ENCODE data around the gene SNX24.

DNA sequence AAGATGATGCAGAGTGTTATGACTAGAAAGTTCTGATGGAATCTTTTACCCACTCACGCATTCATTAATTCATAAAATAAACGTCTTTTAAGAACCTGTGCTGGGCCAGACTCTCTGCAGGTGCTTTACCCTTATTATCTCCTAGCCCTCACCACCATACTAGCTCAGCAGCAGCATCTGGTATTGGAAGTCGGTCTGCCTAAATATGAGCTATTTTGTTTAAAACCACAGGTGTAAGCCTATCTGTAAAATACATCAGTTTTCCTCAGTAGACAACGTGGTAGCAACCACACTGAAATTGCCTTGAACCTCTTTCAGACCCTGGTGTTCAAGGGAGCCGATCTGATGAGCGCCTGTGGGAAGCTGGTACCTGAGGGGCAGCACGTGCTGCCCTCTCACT lies 121.7 kb downstream of the SNX24 start:
- no peak for TF ChIP-seq CTCF (conservative IDR thresholded peaks at IDR 0.05 in 1 of 2, IDR thresholded peaks at IDR 0.05 in 1 of 2; ENCODE audit: low read depth in 1 of 2, low read length in 2 of 2)
- TF ChIP-seq EZH2 (IDR thresholded peaks at IDR 0.05; ENCODE audit: low read length, missing control alignments), result no peak
